ENCODE data around the gene PDE4B.

- no peak for TF ChIP-seq CTCF (IDR thresholded peaks at IDR 0.05 in 2 of 3, conservative IDR thresholded peaks at IDR 0.05 in 1 of 3; ENCODE audit: control insufficient read depth in 2 of 3, extremely low read depth in 1 of 3, insufficient read depth in 1 of 3, low read depth in 3 of 3, low read length in 3 of 3)
- no peak for TF ChIP-seq NR2C2 (IDR thresholded peaks at IDR 0.05; ENCODE audit: borderline replicate concordance, control insufficient read depth, insufficient read length, low read depth)
- TF ChIP-seq ZBED1 (IDR thresholded peaks at IDR 0.05; ENCODE audit: borderline replicate concordance) = no peak
Measured at GRCh38 chr1:66176012-66176715, 383.5 kb downstream of the PDE4B start.

Data from GM12878 (cell line).